Measurements from ENCODE around the gene PPM1F.
A peak's percentile ranks its signal among the peaks of the same experiment; 100 is the strongest.
"Not testable (repeated sequence)": the region's sequence is repeated elsewhere in the genome, so short reads cannot be mapped to it uniquely, and the experiment has no call there.

PPM1F gene

DNA sequence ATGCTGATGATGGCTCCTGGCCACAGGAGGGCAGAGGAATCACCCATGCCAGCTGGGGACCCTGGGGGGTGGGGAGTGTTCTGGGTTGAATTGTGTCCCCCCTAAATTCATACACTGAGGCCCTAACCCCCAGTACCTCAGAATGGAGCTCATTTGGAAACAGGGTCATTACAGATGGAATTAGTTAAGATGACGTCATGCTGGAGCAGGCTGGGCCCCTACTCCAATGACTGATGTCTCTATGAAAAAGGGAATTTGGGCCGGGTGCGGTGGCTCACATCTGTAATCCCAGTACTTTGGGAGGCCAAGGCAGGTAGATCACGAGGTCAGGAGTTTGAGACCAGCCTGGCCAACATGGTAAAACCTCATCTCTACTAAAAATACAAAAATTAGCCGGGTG, 12.7 kb downstream of the PPM1F start:
- DNase-seq (ENCODE audit: low read depth) = not testable (repeated sequence)

DNA sequence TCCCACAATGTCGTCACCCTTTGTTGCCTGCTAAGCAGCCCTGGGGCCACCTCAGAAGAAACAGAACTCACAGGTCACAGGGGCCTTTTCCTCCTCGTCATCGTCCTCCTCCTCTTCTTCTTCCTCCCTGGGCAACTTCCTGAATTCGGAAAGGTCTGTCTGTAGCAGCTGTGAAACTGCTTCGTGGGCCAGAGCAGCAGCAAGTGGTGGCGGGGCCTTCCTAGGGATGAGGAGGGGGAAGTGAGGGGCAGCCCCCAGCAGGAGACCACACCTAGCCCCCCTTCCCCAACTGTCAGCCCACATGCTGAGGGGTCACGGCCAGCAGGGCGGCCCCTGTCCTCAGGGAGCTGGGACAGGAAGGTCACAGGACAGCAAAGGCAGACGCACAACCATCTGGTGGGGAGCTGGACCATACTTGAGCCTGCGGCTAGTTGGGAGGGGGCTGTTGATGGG, 13.2 kb downstream of the PPM1F start:
- DNase-seq (ENCODE audit: low read depth) = no peak

DNA sequence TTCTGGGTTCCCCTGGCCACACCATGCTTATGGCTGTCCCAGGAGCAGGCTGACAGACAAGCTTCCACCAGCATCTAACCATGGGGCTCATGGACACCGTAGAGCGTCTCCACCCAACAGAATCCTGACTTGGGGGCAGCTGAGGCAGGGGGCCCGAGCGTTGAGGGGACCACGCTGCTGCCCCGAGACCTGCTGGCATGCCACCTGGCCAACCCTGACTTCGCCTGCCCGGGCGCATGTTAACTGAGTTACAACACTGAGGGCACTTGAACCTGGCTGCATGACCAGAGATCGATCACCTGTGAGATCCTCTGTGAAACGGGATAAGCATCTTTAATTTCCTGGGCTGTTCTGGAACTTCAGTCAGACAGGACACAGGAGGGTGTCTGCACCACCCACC, 13.7 kb downstream of the PPM1F start:
- no peak for DNase-seq (ENCODE audit: low read depth)

DNA sequence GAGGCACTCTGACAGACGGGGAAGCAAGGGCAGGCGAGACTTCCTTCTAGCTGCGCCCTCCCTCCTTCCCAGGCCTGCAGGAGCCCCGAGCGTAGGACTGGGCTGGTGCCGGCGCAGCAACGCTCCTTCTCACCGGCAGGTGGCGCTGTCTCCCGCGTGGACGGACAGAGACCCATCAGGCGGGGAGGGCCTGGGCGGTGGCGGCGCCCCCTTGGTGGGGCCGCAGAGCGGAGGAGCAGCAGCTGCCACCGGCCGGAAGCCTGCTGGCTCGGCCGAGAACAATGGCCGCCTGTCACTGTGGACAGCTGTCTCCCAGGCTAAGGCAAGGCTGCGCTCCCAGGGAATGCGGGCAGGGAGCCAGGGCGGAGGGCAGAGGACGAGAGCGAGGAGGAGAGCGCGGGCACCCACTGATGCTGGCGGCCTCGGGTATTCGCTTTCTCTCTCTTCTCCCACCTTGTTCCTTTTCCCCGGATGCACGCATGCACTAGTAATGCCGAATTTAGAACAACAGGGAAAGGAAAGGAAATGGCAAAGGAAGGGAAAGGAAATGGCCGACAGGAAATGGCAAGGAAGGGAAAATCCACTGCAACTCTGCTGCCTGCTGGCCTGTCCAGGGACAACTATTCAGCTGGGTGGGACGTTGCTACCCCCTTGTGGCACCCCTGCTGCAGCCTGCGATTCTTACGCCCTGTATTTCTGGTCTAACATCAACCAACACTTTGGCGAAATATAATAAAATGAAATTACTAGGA, 14.4 kb downstream of the PPM1F start:
- peak; percentile 83 for DNase-seq (ENCODE audit: low read depth)

DNA sequence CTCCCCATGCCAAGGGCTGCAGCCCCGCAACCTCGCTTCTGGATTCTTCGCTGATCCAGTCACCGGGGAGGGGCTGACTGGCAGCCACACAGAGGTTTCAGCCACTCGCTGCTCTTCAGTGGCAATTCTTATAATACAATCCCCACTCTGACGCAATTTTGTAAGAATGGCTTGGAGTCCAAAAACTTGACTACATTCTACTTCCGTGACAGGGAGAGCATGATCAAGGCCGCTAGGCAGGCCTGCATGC, 14.9 kb downstream of the PPM1F start:
- no peak for DNase-seq (ENCODE audit: low read depth)

DNA sequence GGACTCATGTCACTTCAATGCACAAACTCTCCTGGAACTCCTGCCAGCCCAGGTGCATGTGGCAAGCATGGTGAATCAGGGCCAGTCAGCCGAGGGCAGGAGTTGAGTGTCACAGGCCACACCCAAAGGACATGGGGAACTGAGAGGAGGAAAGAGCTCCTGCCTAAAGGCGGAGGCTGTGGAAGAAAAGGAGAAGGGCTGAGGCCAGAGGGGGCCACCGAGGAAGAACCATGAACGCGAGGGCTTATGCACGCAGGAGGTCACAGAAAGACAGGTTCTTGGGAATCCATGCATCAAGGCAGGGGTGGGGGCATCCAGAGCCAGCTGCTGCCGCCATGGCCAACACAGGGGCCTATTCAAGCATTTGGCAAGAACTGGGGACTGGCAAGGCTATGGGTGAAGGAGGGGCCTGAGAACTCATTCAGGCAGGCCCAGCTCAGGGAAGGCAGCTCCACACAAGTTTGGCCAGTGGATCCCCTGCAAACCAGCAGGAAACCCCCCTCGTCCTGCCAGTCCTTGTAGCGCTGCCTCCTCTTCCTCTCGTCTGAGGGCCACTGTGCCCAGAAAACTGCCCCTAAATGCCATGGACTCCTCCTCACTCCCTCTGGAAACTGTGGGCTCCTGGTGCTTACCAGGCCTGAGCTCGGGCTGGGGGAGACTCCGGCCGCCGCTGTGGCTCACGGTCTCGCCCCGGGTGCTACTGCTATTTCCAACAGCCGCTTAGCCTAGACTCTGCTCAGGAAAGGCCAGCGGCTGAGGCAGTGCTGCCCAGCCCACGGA, 15.4 kb downstream of the PPM1F start:
- DNase-seq (ENCODE audit: low read depth) = no peak

DNA sequence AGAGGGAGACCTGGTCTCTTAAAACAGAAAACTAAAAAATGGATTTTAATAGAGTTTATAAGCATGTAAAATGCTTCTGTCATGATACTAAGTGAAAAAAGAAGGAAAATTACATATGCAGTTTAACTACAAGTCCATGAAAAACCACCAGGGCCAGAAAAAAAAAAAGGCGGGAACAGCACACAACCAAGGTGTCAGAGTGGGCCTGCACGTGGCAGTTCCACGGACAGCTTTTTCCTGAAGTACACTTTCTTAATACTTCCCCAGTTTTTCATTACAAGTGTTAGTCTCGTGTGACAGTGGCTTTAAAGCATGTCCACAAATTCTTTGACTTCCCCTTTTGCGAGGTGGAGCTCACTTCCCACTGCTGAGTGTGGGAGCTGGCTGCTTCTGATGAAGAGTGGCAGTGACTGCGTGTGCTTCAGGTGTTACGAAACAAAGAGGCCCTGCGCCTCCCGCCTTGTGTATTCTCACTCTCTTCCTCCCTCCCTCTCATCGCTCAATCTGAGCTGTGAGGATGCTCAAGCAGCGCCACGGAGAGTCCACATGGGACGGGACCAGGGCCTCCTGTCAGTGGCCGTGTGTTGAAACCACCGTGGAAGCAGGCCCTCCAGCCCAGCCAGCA, 16.4 kb downstream of the PPM1F start:
- no peak for DNase-seq (ENCODE audit: low read depth)

DNA sequence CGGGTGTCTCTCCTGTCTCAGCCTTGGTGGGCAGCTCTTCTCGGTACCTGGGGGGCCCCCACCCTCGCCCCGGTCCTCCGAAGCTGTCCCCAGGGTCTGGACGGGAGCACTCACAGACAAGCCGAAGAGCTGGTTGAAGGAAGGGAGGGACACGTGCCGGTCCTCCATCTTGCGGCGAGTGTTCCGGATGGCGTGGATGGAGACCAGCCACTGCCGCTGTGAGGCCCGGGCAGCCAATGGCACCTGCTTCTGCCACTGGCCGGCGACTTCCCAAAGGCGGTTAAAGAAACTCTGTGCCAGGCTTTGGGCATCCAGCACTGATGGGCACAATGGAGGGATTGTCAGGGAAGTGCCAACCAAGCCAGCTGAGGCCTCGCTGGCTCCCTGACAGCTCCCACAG, 18.7 kb downstream of the PPM1F start:
- DNase-seq (ENCODE audit: low read depth) = no peak

DNA sequence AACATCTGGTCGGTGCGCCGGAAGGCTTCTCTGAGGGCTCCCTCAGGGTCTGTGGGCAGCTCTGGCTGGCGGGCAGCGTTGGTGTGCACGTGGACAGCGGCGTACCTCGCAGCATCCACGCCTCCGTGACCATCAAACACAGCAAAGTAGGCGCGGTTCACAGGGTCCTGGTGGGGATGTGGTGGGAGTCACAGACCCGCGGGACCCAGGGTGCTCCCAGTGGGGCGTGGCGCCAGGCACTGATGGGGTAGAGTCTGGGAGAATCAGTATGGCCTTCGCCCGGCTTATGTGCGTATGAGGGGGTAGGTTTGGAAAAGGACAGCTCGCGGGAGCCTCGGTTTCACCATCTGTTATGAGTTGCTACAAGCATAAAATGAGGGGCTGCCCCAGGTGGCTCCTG, 19.2 kb downstream of the PPM1F start:
- no peak for DNase-seq (ENCODE audit: low read depth)

DNA sequence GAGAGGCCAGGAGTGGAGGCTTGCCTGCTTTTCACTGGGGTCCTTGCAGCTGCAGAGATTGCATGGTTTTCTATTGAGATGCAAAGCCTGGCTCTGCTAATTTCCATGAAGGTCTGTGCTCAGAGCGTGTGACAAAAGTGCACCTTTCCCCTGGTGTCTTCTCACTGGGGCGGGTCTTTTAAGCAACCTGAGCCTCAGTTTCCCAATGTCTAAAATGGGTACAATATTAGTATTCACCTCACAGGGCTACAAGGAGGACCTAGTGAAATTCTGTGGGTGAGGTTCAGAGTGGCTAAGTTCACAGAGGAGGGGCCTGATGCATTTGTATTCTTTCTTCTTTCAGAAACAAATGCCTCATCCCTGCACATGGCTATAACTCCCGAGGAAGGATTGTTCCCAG, 20.3 kb downstream of the PPM1F start:
- DNase-seq (ENCODE audit: low read depth) = no peak

DNA sequence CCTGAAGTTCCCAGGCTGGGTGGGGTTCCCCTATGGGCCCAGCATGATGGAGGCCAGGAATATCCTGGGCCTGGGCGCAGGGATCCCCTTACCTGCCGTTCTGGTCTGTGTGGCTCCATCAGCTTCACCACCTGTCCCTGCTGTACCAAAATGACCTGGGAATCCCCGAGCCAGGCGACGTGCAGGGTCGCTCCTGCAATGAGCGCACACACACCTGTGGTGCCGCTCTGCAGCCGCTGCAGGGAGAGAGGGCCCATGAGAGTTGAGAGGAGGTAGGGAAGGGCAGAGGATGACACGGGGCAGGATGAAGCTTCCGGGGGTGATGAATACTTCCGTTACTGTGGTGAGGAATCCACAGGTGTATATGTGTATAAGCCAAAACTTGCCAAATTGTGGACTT, 21.6 kb downstream of the PPM1F start:
- DNase-seq (ENCODE audit: low read depth) = no peak

DNA sequence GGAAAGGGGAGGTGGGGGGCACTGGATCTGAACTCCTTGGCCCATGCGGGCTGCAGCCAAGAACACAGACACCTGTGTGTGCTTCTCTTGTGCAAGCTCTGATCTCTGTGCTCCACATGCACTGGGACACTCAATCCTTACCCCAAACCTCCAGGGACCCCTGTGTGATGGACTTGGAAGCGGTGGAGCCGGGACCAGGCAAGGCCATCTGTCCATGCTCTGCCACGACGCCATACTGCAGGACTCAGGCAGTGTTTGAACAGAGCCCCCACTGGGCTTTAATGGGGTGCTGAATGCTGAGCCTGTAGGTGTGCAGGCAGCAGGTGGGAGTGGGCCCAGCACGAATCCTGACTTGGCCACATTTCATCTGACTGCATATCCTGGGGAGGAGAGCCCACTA, 23.4 kb downstream of the PPM1F start:
- no peak for DNase-seq (ENCODE audit: low read depth)

DNA sequence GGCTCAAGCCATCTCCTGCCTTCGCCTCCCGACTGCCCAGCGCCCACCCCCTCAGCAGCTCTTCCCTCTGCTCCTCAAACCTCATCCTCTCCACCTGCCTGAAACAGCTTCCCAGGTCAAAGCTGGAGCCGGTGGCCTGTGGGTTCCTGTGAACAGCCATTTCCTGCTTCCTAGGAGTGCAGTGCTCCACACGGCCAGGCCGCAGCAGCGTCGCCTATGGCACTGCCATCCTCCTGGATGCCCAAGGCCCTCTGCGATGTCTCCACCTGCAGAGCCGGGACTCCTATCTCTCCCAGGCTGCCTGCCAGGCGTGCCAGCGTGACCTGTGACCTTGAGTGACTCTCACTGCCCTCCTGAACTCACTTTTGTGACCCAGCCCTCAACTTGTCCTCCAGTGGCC, 24.6 kb downstream of the PPM1F start:
- no peak for DNase-seq (ENCODE audit: low read depth)

DNA sequence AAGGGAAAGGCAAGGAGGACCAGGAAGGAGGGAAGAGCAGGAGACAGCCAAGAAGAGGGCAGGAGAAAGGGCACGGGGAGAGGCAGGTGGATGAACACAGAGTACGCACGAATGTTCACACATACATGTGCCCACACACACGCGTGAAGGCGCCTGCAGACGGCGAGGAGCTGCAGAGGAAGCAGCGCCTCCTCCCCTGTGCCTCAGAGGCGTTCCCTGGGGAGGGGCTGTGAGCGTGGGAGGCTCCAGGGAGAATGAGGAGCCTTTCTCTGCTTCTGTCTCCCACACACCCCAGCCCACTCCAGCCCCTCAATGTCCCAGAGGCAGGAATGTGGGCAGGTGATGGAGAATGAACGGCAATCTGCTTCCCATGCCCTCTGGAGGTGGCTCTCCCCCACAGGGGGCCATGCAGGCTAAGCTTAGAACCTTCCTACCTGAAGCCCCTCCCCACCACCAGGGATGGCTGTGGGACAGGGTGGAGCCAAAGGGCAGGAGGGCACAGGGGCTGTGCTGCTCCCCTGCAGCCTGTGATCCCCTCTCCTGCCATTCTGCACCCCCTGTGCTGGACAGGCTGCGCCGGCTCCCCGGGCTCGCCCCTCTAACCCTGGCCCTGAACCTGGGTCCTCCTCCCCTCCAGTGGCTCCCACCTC, 25.3 kb downstream of the PPM1F start:
- no peak for DNase-seq (ENCODE audit: low read depth)

DNA sequence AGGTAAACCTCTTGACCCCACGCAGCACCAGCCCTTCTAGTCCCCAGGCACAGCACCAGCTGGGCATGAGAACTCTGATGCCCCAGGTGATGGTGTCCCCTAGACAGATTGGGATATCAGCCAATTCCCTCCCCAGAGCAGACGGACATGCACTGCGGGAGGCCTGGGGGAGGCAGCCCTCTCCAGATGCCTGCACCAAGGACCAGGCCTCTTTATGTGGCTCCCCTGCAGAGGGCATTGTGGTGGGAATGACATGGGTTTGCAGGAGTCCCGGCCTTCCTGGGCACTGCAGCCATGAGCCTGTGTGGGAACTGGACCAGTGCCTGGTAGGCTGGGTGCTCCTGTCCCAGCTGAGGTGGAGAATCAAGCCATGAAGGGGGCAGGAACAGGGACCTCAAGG, 25.9 kb downstream of the PPM1F start:
- DNase-seq (ENCODE audit: low read depth) = no peak

DNA sequence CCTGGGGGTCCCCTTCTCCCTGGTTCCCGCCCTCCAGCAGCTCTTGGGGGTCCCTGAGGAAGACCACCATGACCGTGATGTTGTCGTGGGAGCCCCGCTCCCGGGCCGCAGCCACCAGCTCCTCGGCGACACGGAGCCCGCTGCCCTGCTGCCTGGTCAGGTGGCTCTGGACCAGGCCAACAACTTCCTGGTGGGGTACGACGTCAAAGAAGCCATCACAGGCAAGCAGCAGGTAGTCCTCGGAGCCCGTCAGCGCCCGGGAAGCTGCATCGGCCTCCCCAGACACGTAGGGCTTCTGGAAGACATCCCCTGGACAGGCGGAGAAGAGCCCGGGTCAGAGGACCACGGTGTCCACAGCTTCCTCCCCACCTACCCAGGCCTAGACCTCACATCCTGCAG, 29.5 kb downstream of the PPM1F start:
- no peak for DNase-seq (ENCODE audit: low read depth)

DNA sequence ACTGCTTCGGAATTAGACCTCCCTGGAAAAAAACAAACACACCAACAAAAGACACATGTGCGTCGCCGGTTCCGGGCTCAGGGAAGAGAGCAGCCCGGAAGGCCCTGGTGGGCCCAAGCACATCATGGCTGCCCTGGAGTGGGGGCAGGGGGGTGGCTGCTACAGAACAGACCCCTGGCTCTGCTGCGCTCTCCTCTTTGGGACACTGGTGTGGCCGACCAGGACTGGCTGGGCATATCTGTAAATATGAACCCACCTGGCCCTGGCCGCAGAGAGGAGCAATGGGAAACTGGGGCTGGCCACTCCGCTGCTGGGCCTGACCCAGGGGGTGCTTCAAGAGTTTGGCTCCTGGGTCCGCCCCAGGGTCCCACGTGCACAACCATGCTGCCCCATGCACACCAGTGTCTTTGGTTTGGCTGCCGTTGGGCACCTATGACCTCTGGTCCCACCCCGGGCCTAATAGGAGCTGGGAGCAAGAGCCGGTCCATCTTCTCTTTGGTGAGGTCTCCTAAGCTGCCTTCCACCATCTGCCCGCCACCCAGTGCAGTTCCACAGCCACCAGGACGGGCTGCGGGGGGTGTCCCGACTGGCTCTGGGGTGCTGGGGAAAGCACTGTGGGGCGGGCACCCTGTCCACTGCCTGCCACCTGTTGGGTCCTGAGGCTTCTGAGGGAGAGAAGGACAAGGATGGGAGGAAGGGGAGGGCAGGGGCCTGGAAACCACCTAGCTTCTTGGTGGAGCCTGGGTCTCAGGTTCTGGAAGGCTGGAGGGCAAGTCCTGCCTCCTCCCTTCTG, 30.1 kb downstream of the PPM1F start:
- no peak for DNase-seq (ENCODE audit: low read depth)

DNA sequence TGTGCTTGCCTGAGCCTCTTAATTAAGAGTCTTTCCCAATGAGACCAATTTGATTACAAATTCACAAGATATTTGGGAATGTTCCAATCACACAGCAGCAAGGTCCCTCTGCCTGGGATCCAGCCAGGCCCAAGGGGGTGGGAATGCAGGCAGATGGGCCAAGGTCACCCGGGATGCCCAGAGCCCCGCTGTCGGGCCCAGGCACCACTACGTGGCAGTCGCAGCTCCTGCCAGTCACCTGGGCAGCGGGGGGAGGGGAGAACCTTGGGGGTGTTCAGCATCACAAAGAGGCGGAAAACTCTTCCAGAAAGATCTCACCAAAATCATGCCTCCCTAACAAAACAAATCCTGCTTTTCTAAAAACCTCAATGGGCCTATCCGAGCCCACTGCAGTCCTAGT, 30.9 kb downstream of the PPM1F start:
- no peak for DNase-seq (ENCODE audit: low read depth)

DNA sequence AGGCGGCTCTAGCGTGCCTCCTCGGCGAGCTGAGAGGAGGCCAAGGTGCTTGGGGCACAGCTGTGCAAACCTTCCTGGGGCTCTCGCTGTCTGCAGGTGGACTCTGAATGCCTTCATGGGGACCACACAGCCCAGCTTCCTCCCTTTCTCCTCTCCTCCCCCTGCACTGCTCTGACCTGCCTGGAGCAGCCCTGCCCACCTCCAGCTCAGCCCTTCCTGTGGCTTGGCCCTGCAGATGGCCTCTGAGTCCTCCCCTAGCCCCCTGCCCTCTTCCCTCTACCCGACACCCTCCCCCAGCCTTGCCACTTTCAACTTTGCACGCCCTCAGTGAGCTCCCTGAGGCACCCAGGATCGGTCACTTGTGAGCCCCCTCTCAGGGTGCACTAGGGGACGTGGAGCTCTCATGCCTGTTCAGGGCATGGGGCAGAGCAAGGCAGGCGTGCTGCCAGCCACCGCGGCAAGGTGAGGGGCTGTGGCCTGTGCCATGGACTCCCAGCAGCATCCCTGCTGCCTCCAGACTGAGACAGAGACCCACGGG, 31.4 kb downstream of the PPM1F start:
- DNase-seq (ENCODE audit: low read depth) = no peak

DNA sequence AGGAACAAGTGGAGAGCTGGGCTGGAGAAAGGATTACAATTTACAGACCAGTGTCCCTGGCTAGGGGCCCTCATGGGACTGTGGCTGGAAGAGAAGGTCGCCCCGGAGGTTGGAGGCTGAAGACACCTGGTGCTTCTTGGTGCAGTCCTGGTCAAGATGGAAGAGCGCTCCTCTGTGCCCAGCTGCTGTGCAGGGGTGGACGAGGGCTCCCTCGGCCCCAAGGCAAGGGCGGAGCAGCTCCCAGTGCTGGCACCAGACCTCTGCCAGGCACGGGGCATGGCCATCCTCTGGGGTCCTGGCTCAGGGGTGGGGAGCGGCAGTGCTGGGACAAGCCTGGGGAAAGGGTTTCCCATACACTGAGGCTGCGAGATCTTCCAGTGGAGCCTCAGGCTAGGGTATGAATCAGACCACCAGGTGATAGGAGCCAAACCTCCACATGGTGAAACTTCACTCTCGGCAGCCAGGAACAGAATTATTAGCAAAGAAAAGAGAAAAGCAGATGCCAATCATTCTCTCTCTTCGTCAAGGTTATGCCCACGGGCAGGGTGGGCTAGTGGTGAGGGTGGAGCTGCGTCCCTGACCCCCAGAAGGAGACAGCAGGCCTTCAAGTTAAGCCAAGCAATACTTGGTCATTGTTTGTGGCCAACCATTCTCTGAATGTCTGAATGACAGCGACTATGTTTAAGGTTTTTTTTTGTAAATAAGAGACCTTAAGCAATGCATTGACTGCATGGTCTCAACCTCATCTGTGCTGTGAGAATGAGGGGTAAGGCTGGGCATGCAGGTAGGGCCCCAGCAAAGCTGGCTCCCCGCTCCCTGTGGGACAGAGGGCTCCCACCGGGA, 32.1 kb downstream of the PPM1F start:
- DNase-seq (ENCODE audit: low read depth) = no peak

Measured in activated T-helper 1 cell treated with Interleukin-2 at 50 U/mL for 16 hours (primary cell).